Kidney (tissue), 14 donors: ENCODE data around the gene CLEC3B. TPM values are rescaled to one million over a fixed set of nuclear protein-coding genes. Genes with fewer than 3 reads are reported as not detected.
"Not testable (repeated sequence)": the region's sequence is repeated elsewhere in the genome, so short reads cannot be mapped to it uniquely, and the experiment has no call there.

Experiments
- DNase-seq, 5 donors: peaks; one replicate each; pipeline ENCODE4 v3.0.0-alpha.2; 2013 to 2020
- FAIRE-seq: peaks from 2 replicates; lab custom pipeline; 2012; peaks lifted over from hg19 to GRCh38; lab: Jason Lieb, UNC
- H3K27ac ChIP-seq, 2 donors: one replicate each; pipeline ENCODE4 v1.7.0; 2013; ENCODE audit warnings: low read depth in 2 of 2, low read length in 2 of 2, inconsistent platforms in 1 of 2
- H3K27me3 ChIP-seq: one replicate; pipeline ENCODE4 v1.7.1; 2013; ENCODE audit warnings: low read length, inconsistent platforms; ENCODE audit not compliant: control insufficient read depth, insufficient read depth
- H3K36me3 ChIP-seq, 3 donors: one replicate each; pipeline versions ENCODE4 v1.7.0 to v1.7.1; 2013; ENCODE audit warnings: low read length in 3 of 3, control low read depth in 1 of 3, inconsistent platforms in 1 of 3; ENCODE audit not compliant: insufficient read depth in 3 of 3, control insufficient read depth in 2 of 3
- H3K4me1 ChIP-seq, 3 donors: one replicate each; pipeline versions ENCODE4 v1.7.0 to v1.7.1; 2013; ENCODE audit warnings: low read length in 3 of 3, inconsistent platforms in 1 of 3, low read depth in 1 of 3; ENCODE audit not compliant: control insufficient read depth in 2 of 3, insufficient read depth in 2 of 3
- H3K4me3 ChIP-seq, 3 donors: one replicate each; pipeline versions ENCODE4 v1.7.0 to v1.8.1; 2013; ENCODE audit warnings: low read length in 3 of 3, control low read depth in 1 of 3, inconsistent platforms in 1 of 3
- H3K9ac ChIP-seq, 3 donors: one replicate each; pipeline versions ENCODE4 v1.7.0 to v1.7.1; 2013; ENCODE audit warnings: low read length in 3 of 3, control low read depth in 1 of 3, inconsistent platforms in 1 of 3
- H3K9me3 ChIP-seq, 3 donors: one replicate each; pipeline versions ENCODE4 v1.7.0 to v1.7.1; 2013; ENCODE audit warnings: low read length in 3 of 3, control low read depth in 1 of 3, inconsistent platforms in 1 of 3; ENCODE audit not compliant: control insufficient read depth in 2 of 3, insufficient read depth in 1 of 3
- intact Hi-C: fragments of 100-400 bp; cut with DNase I; formaldehyde crosslinking; loops from one replicate; pipeline ENCODE4 v1.11.1; 2022
- polyA plus RNA-seq: library from polyadenylated mRNA; stranded (reverse); fragments of 350-450 nt; fragmentation: Illumina TruSeq; extraction: RNeasy Lipid Tissue Mini Kit (QIAGEN cat#74804); gene quantifications from one replicate; pipeline ENCODE4 v1.2.3, GENCODE V29; 2014; ENCODE audit warnings: low read depth, low replicate concordance; ENCODE audit not compliant: insufficient read depth
- total RNA-seq: library from RNA; stranded (reverse); fragmentation: NEBNext Ultra II Directional; extraction: Animal tissue kit (Norgen Biotek cat#: 25700); gene quantifications from one replicate; pipeline ENCODE4 v1.2.1, GENCODE V29; 2021
- TF ChIP-seq, protein P1 (sequence below): IDR thresholded peaks from 3 replicates; pipeline ENCODE4 v1.5.1; 2012; ENCODE audit warnings: mild to moderate bottlenecking, moderate library complexity, borderline replicate concordance; ENCODE audit not compliant: insufficient read depth; ENCODE audit errors: extremely low read depth
- donor health status: control.
- donor health status: control.
- donor health status: control.
- donor health status: control.
- donor health status: control.
- donor health status: DM: yes; HTN: yes; CAD: no.
- donor health status: Normal renal cell carcinoma (clear cell type).

The CLEC3B gene
- total and polyA plus RNA-seq, 2 donors from 2014 or later = 45.3 to 284 TPM

DNA sequence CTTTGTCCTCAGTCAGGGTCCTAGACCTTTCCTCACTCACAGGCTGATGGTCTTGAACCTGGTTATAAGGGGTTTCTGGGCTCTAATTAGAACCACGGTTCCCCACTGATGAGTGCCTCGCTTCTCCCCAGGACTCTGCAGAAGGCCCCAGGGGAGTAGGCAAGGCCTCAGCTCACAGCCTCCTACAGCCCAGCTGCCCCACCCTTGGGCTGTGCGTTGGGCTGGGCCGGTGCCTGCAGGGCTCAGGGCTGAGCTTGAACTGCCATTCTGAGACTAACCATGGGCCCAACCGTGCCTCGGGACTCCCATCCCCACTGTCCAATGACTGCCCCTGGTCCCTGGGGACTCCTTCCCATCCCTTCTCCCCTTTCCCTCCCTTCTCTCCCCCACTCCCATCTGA, 25.6 kb downstream of the CLEC3B start:
- DNase-seq (no peak), FAIRE-seq (no peak)
- Histone ChIP-seq H3K9ac (no peak overlapping the region), H3K27me3 (no peaks in the 10 kb centered on the region), H3K4me1 (no peaks in the 10 kb centered on the region), H3K4me3 (no peak overlapping the region), H3K36me3 (no peaks in the 10 kb centered on the region), H3K27ac (no peak overlapping the region), H3K9me3 (no peaks in the 10 kb centered on the region)
- intact Hi-C loops = no loop called here
- TF ChIP-seq, protein P1, sequence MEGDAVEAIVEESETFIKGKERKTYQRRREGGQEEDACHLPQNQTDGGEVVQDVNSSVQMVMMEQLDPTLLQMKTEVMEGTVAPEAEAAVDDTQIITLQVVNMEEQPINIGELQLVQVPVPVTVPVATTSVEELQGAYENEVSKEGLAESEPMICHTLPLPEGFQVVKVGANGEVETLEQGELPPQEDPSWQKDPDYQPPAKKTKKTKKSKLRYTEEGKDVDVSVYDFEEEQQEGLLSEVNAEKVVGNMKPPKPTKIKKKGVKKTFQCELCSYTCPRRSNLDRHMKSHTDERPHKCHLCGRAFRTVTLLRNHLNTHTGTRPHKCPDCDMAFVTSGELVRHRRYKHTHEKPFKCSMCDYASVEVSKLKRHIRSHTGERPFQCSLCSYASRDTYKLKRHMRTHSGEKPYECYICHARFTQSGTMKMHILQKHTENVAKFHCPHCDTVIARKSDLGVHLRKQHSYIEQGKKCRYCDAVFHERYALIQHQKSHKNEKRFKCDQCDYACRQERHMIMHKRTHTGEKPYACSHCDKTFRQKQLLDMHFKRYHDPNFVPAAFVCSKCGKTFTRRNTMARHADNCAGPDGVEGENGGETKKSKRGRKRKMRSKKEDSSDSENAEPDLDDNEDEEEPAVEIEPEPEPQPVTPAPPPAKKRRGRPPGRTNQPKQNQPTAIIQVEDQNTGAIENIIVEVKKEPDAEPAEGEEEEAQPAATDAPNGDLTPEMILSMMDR = no peak

GRCh38 chr3:45053805-45054195, 27.7 kb downstream of the CLEC3B start:
- intact Hi-C loops = not testable (repeated sequence)

DNA sequence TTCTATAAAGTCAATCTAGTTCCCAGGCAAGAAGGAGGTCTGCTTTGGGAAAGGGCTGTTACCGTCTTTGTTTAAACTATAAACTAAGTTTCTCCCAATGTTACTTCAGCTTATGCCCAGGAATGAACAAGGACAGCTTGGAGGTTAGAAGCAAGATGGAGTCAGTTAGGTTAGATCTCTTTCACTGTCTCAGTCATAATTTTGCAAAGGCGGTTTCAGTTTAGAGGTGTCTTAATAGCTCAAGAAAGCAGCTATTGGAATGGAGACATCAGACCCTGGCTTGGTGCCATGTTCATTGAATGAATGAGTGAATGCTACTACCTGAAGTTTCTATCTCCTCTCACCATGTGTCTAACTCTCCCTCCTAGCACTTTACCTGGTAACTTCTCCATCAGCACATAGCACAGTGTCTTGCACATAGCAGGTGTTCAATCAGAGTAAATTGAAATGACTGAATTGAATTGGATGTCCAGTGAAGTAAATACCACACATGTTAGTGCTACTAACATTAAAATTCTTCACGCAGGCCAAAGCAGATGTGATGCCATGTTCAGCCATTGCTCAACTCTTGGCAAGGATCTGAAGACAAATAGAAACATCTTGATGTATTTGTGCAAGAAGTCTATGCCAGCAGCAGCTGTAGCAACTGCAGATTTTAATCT, 28.2 kb downstream of the CLEC3B start:
- H3K27me3 ChIP-seq = no peaks in the 10 kb centered on the region
- H3K9ac ChIP-seq = no peak overlapping the region
- no peaks in the 10 kb centered on the region for H3K36me3 ChIP-seq
- DNase-seq (no peak), FAIRE-seq (no peak)
- H3K4me1 ChIP-seq = no peaks in the 10 kb centered on the region
- no peak overlapping the region for H3K4me3 ChIP-seq
- TF ChIP-seq, protein P1 = no peak
- no peak overlapping the region for H3K27ac ChIP-seq
- no peaks in the 10 kb centered on the region for H3K9me3 ChIP-seq
- intact Hi-C loops = no loop called here

More at GRCh38 chr3:45053805-45054195, 27.7 kb downstream of the CLEC3B start:
- H3K9me3 ChIP-seq, H3K36me3 ChIP-seq, H3K4me3 ChIP-seq, H3K9ac ChIP-seq, FAIRE-seq, H3K27me3 ChIP-seq, H3K4me1 ChIP-seq, DNase-seq, H3K27ac ChIP-seq: not testable (repeated sequence)

- FAIRE-seq (peak; percentile 23), DNase-seq (no peak)
- Histone ChIP-seq H3K9me3 (no peaks in the 10 kb centered on the region), H3K27ac (no peak overlapping the region), H3K9ac (no peak overlapping the region), H3K4me3 (no peak overlapping the region), H3K36me3 (no peaks in the 10 kb centered on the region), H3K4me1 (no peaks in the 10 kb centered on the region), H3K27me3 (no peaks in the 10 kb centered on the region)
- TF ChIP-seq, protein P1 = no peak
- intact Hi-C loops = no loop called here
These were observed 28.9 kb downstream of the CLEC3B start for GRCh38 chr3:45055032-45055410.
